Natural killer cell (primary cell): Measurements from ENCODE around the gene UNC93B1. TPM values are rescaled to one million over a fixed set of nuclear protein-coding genes. Genes with fewer than 3 reads are reported as not detected.

Experiments used
- ATAC-seq, 3 donors: fragments of 150-1000 bp in 2 of 3; fragments of 200-7000 bp in 1 of 3; cut with Tn5 transposase; 1 replicate in 1 of 3; 2 replicates in 2 of 3; pipeline ENCODE4 v1.10.0; 2021; ENCODE audit warnings: mild to moderate bottlenecking in 2 of 3, moderate library complexity in 2 of 3
- DNase-seq, 2 donors: peaks; one replicate each; pipeline versions ENCODE4 v3.0.0 to v3.0.0-alpha.2; 2013 to 2021; ENCODE audit warnings: mixed read lengths in 1 of 2
- H3K27ac ChIP-seq: one replicate; pipeline ENCODE4 v1.5.1; 2013; ENCODE audit warnings: mild to moderate bottlenecking, low read length
- H3K27me3 ChIP-seq: one replicate; pipeline ENCODE4 v1.6.1; 2013; ENCODE audit warnings: low read length; ENCODE audit not compliant: control insufficient read depth, insufficient read depth
- H3K36me3 ChIP-seq: one replicate; pipeline ENCODE4 v1.6.1; 2013; ENCODE audit warnings: low read length; ENCODE audit not compliant: control insufficient read depth, insufficient read depth
- H3K4me1 ChIP-seq: one replicate; pipeline ENCODE4 v1.6.1; 2013; ENCODE audit warnings: low read length; ENCODE audit not compliant: control insufficient read depth, insufficient read depth
- H3K4me3 ChIP-seq: one replicate; pipeline ENCODE4 v1.5.1; 2013; ENCODE audit warnings: low read length
- H3K9me3 ChIP-seq: one replicate; pipeline ENCODE4 v1.6.1; 2013; ENCODE audit warnings: low read length; ENCODE audit not compliant: control insufficient read depth, insufficient read depth
- H3K27ac Mint-ChIP-seq, 2 donors: one replicate each; pipeline ENCODE4 v1.8.0; 2022; ENCODE audit warnings: mild to moderate bottlenecking in 2 of 2, mixed read lengths in 2 of 2, moderate library complexity in 1 of 2
- H3K27me3 Mint-ChIP-seq, 2 donors: one replicate each; pipeline ENCODE4 v1.8.0; 2022; ENCODE audit warnings: low read depth in 2 of 2, mixed read lengths in 2 of 2
- H3K36me3 Mint-ChIP-seq: one replicate; pipeline ENCODE4 v1.8.0; 2022; ENCODE audit warnings: mixed read lengths
- H3K4me1 Mint-ChIP-seq, 2 donors: one replicate each; pipeline ENCODE4 v1.8.0; 2022; ENCODE audit warnings: mixed read lengths in 2 of 2
- H3K4me3 Mint-ChIP-seq: one replicate; pipeline ENCODE4 v1.8.0; 2022; ENCODE audit warnings: mild to moderate bottlenecking, moderate library complexity, mixed read lengths
- H3K9me3 Mint-ChIP-seq, 2 donors: one replicate each; pipeline ENCODE4 v1.8.0; 2022; ENCODE audit warnings: mixed read lengths in 2 of 2
- CTCF ChIP-seq: fragments of 200-600 bp; IDR thresholded peaks from one replicate; pipeline ENCODE4 v1.8.0; 2022; ENCODE audit warnings: antibody characterized with exemption
- WGBS: methylation state at CpG from one replicate; pipeline ENCODE4 v1.1.7; 2013; ENCODE audit warnings: missing lambda C conversion rate; ENCODE audit not compliant: insufficient coverage; 5-methylcytosine and 5-hydroxymethylcytosine counted together
- intact Hi-C: fragments of 100-400 bp; cut with micrococcal nuclease; formaldehyde crosslinking; loops from one replicate; pipeline ENCODE4 v1.14.2; 2022
- total RNA-seq, 4 donors: library from RNA; stranded (reverse); fragments of 120-200 nt in 1 of 4; gene quantifications; one replicate each; pipeline versions ENCODE4 v1.2.3 to v1.2.4, GENCODE V29; 2013 to 2022

UNC93B1 gene
- total RNA-seq, 3 donors from 2014 or later (not counting 1 experiment from before 2014, with no cell fraction given) = 26.6 to 44.3 (median 39.7) TPM

GRCh38 chr11:68021167-68021787, 17.4 kb upstream of the UNC93B1 start:
- Histone ChIP-seq H3K4me1 (peaks cover 17% of the 10 kb centered on the region), H3K36me3 (no peaks in the 10 kb centered on the region)
- 86% methylated on average over 27 of the region's 27 CpGs for WGBS

GRCh38 chr11:68020575-68020974, 16.7 kb upstream of the UNC93B1 start:
- no peak overlapping the region for H3K27ac Mint-ChIP-seq
- Histone ChIP-seq H3K9me3 (no peaks in the 10 kb centered on the region), H3K36me3 (no peaks in the 10 kb centered on the region), H3K4me1 (peaks cover 10% of the 10 kb centered on the region), H3K27me3 (no peaks in the 10 kb centered on the region), H3K4me3 (no peak overlapping the region), H3K27ac (no peak overlapping the region)
- no peak for ATAC-seq
- peaks cover 0 to 11% of the 10 kb centered on the region in 2 donors for H3K4me1 Mint-ChIP-seq
- no peaks in the 10 kb centered on the region for H3K36me3 Mint-ChIP-seq
- H3K4me3 Mint-ChIP-seq = no peak overlapping the region
- WGBS = 70% methylated on average over 11 of the region's 11 CpGs
- intact Hi-C loops = no loop called here
- no peaks in the 10 kb centered on the region for H3K27me3 Mint-ChIP-seq
- DNase-seq = no peak
- no peaks in the 10 kb centered on the region for H3K9me3 Mint-ChIP-seq
- no peak for TF ChIP-seq CTCF

More at GRCh38 chr11:68021167-68021787, 17.4 kb upstream of the UNC93B1 start:
- DNase-seq (no peak), ATAC-seq (no peak)
- no peaks in the 10 kb centered on the region for H3K27me3 Mint-ChIP-seq
- no peaks in the 10 kb centered on the region for H3K9me3 Mint-ChIP-seq
- no peak overlapping the region for H3K4me3 ChIP-seq
- H3K4me3 Mint-ChIP-seq = no peak overlapping the region
- no peak for TF ChIP-seq CTCF
- H3K27me3 ChIP-seq = no peaks in the 10 kb centered on the region
- intact Hi-C loops = no loop called here
- H3K27ac Mint-ChIP-seq = no peak overlapping the region
- no peak overlapping the region for H3K27ac ChIP-seq
- H3K36me3 Mint-ChIP-seq = no peaks in the 10 kb centered on the region
- peaks cover 0 to 16% of the 10 kb centered on the region in 2 donors for H3K4me1 Mint-ChIP-seq
- H3K9me3 ChIP-seq = no peaks in the 10 kb centered on the region

GRCh38 chr11:68019486-68019885, 15.6 kb upstream of the UNC93B1 start:
- intact Hi-C loops = no loop called here
- Histone ChIP-seq H3K4me1 (no peaks in the 10 kb centered on the region), H3K9me3 (no peaks in the 10 kb centered on the region), H3K27ac (no peak overlapping the region), H3K4me3 (no peak overlapping the region), H3K27me3 (no peaks in the 10 kb centered on the region), H3K36me3 (no peaks in the 10 kb centered on the region)
- H3K4me1 Mint-ChIP-seq = peaks cover 0 to 4% of the 10 kb centered on the region in 2 donors
- no peak overlapping the region for H3K27ac Mint-ChIP-seq
- H3K27me3 Mint-ChIP-seq = no peaks in the 10 kb centered on the region
- TF ChIP-seq CTCF = no peak
- no peak for ATAC-seq
- no peaks in the 10 kb centered on the region for H3K9me3 Mint-ChIP-seq
- WGBS = 88% methylated on average over 12 of the region's 12 CpGs
- H3K36me3 Mint-ChIP-seq = no peaks in the 10 kb centered on the region
- DNase-seq = no peak
- no peak overlapping the region for H3K4me3 Mint-ChIP-seq

GRCh38 chr11:68018730-68019190, 14.9 kb upstream of the UNC93B1 start:
- Mint-ChIP-seq H3K27me3 (no peaks in the 10 kb centered on the region), H3K27ac (no peak overlapping the region), H3K36me3 (no peaks in the 10 kb centered on the region), H3K9me3 (no peaks in the 10 kb centered on the region), H3K4me1 (peaks cover 0 to 4% of the 10 kb centered on the region in 2 donors), H3K4me3 (no peak overlapping the region)
- DNase-seq (no peak), ATAC-seq (no peak)
- 96% methylated on average over 18 of the region's 18 CpGs for WGBS
- no peak overlapping the region for H3K4me3 ChIP-seq
- H3K27ac ChIP-seq = no peak overlapping the region
- no peaks in the 10 kb centered on the region for H3K27me3 ChIP-seq
- intact Hi-C loops = no loop called here
- H3K9me3 ChIP-seq = no peaks in the 10 kb centered on the region
- H3K4me1 ChIP-seq = no peaks in the 10 kb centered on the region
- no peak for TF ChIP-seq CTCF
- no peaks in the 10 kb centered on the region for H3K36me3 ChIP-seq
